GM20431 (cell line): Measurements from ENCODE around the gene GRIA3.
"Not testable (repeated sequence)": the region's sequence is repeated elsewhere in the genome, so short reads cannot be mapped to it uniquely, and the experiment has no call there.

Source experiments
- in situ Hi-C: fragments of 300-500 bp; cut with MseI, MboI; formaldehyde crosslinking; loops from one replicate; pipeline ENCODE4 v1.15.0; 2020; ENCODE audit warnings: low sequenced_read_pairs; ENCODE audit not compliant: unreplicated experiment

GRIA3 gene

DNA sequence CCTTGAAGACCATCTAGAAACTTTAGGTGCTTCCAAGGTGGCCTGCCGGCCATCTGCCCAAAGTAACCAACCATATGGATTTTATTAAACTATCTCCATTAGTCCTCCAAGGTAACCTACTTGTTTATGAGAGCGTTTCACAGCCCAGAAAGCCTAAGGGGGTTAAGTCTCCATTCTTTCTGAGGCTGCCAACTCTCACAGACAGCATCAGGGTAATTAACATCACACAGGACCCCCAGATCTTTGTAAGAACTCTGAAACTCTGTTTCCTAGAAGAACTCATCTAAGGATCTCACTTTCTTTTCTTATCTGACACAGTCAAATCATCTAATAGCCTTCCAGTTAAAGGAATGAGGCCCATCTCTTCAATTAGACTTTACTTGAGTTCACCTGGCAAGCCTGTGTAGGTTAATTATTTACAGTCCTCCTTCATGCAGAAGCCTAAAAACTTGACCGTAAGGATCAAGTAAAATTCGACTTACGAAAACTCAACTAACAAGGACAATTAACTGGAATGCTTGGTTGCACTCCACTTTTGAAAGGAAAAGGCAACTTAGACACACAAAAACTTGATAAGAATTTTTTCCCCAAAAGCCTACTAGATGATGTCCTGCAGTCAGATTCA, 252.5 kb downstream of the GRIA3 start:
- in situ Hi-C loops, result no loop called here

DNA sequence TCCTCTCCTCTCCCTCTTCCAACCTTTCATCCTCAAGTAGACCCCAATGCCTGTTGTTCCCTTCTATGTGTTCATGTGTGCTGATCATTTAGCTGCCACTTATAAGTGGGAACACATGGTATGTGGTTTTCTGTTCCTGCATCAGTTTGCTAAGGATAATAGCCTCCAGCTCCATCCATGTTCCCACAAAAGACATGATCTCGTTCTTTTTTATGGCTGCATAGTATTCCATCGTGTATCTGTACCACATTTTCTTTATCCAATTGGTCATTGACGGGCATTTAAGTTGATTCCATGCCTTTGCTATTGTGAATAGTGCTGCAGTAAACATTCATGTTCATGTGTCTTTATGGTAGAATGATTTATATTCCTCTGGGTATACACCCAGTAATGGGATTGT, 255.8 kb downstream of the GRIA3 start:
- in situ Hi-C loops, result not testable (repeated sequence)

DNA sequence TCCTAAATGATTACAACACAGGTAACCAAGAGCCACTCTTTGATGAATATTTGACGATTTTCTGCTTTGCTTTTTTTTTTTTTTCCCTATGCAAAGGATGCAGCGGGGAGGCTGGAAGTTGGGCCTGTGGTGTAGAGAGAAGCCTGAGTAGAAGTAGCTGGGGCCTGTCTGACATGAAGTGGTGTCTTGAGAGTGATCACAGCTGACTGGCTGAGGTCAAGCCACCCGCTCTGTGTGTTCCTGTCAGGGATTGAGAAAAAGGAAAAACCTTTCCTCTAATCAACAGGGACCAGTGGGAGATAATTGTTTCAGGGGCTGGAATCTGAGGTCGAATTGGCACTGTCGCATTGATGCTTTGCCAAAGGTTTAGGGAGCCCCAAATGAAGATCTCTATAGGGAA, 258.7 kb downstream of the GRIA3 start:
- in situ Hi-C loops, result no loop called here

DNA sequence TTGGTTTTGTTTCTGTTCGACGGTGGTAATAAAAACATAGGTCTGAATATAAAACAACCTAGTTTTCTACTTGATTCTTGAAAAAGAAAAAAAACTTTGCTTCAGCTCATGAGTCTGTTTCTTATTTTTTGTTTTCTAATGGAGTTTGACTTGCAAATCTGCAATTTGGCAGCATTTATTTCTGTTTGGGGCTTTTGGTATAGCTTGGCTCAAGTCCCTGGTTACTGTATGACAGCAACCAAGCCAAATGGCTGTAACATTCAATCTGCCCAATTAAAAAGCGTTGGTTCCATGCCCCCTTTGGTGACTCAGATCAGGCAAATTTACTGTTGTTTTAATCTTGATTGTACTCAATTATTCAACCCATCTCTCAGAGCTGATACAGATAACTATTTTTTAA, 263.4 kb downstream of the GRIA3 start:
- in situ Hi-C loops, result no loop called here

DNA sequence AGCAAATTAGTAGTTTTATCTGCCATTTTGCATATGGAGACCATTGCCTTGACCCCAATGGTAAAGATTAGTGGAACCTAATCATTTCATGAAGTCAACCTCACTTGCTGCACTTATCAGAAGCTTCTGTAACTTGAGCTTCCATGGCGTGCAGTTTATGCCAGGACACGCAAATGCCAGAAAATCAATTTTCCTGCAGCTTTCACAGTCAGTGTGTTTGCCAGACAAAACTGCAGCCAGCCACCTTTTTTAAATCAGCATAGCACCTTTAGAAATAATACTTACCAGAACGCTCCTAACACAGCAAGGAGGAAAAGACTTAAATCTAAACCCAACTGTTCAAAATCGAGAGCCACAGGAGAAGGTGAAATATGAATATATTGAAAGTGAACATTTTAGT, 265.3 kb downstream of the GRIA3 start:
- in situ Hi-C loops, result no loop called here

DNA sequence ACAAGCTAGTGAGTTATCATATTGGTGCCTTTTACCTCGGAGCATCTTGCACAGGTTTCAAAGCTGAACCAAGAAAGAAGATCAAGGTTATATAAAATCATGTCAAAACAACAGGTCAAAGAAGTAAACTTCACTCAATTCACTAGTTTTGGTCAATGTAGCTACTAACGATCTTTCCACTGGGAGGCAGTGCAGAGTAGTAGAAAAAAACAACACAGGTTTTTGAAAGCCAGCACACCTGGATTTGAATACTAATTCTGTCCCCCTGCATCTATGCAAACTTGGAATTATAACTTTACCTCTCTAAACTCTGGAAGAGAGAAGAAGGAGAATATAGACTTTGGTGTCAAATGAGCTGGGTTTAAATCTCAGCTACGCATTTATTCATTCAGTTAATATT, 266.1 kb downstream of the GRIA3 start:
- in situ Hi-C loops, result no loop called here

DNA sequence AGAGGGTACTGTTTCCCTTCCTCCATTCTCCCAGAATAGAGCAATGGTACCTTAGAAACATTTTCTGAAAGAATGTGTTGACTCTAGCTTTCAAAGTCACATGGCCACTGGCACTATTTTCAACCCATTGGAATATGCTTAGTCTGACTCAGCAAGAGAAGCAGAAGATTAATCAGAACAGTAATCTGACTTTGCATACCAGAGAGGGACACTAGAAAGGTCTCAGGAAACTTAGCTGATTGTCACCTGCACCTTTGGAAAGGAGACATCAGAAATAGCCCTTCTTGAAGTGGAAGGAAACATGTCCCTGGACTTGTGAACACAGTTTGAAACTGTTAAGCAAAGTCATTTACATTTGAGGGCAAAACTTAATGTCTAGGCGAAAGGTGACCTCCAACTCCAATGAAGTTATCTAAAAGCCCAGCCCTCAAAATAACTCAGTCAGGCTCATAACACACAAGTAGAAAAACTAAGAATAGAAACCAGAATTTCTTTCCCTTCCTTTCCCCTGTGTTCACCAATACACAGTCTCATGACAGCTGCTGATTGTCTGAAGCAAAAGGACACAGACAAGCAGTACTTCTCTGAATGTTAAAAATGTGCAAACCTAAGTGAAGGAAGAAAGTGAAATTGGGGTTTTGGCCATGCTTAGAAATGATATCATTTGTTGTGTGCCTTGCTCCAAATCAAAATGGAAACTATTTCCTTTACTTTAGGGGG, 270.8 kb downstream of the GRIA3 start:
- in situ Hi-C loops, result no loop called here

DNA sequence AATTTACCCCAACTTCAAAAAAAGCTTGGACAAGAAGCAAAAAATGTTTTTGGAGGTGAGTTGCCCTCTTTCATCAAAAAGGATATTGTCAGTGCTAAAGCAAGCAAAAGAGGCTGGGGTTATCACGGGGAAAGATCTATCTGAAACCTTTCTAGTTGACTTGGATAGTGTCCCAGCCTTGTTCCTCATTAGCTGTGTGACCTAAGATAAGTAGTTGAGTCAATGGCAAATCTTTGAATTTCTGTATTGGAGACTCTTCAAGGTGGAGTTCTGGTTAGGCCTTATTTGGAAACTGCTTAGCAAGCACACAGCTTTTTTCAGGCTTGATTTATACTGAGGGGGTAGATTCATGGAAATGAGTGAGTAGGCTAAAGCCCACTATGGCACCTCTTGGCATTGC, 271.6 kb downstream of the GRIA3 start:
- in situ Hi-C loops, result no loop called here

DNA sequence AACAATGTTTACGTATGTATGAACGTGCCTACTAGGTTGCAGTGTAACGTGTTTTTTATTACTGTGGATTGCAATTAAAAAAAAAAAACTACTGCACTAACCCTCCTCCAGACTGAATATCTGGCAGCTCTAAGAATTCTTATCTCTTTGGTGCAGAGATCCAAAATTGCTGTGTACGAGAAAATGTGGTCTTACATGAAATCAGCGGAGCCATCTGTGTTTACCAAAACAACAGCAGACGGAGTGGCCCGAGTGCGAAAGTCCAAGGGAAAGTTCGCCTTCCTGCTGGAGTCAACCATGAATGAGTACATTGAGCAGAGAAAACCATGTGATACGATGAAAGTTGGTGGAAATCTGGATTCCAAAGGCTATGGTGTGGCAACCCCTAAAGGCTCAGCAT, 280.6 kb downstream of the GRIA3 start:
- in situ Hi-C loops, result no loop called here

DNA sequence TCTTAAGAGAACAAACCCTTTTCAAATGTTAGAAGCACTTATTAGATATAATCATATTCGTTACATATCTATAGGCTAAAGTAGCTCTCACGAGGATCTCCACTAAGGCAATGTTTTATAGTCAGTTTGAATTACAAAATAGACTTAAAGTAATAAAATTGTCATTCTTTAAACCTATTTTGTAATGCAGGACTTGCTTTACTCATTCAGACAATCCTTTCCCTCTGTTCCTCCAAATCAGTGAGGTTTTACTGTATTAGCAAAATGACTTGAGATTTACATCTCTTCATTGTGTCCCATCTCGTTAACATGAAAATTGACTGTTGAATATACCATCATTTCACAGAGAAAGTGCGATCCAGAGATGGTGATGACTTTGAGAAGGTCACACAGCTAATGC, 284.4 kb downstream of the GRIA3 start:
- in situ Hi-C loops, result no loop called here

DNA sequence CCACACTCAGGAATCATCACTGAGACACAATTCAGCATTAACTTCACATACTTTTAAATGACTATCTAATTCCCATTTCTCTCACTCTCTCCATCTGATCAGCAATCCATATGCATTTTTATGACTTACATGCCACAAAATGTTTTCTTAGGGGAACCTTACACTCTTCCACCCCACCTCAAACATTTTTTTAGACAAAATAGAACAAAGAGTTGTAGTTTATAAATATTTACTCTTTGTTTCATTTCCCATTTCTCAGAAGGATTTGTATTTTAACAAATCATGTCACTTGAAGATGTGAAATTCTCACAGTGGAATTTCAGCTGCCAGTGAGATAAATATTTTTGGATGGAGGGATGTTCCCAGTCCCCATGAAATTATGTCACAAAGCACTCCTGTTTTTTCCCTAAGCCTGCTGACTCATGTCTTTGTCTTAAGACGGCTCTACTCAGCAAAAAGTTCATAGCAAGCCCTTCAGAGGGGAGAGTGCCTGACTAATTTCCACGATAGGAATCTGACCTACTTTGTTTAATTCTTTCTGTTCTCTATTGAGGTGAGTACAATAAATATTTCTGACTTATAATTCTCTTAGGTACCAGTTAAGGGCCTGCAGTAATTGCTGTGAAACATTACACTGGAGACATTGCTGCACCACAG, 291.1 kb downstream of the GRIA3 start:
- in situ Hi-C loops, result no loop called here

DNA sequence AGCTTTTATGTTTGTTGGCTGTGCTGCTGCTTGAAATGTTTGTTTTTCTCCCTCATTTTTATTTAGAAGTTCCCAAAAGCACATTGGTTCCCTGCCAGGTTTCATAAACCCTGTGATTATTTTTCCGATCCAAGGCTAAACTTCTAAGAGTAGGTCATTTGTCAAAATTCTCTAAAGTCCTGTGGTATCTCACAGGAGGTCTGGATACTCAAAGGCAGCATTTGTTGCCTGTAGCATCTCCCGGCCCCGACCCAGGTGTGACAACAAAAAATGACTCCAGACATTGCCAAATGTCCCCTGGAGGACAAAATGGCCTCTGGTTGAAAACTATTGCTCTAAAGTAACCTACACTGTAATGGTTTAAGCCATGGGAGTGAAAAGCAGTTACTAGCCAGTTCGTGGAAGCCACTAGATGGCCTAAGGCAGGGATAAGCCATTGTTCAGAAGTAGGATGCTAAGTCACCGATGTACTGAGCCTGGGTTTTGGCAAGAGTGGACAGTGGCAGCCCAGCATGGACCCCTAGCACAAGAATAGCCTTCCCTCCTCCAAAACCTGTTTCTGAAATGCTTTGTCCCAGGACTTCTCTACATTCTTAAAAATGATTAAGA, 292.6 kb downstream of the GRIA3 start:
- in situ Hi-C loops, result no loop called here

DNA sequence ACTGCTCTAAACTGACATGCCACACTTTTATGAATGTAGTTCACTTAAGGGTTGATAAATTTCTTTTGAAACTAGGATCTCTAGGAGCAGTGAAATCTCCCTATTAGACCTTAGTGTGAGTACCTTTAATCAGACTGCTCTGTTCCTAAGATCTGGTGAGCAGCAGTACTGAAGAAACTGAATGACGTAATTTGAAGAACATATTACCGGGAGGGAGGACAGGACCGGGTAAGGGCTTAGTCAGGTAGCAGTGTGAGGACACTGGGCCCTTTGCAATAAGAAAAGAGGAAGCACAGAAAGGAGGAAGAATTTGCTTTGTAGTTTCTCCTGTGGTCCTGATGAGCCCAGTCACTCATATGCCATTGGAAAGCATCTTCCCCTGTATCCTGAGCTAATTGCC, 293.6 kb downstream of the GRIA3 start:
- in situ Hi-C loops, result no loop called here

DNA sequence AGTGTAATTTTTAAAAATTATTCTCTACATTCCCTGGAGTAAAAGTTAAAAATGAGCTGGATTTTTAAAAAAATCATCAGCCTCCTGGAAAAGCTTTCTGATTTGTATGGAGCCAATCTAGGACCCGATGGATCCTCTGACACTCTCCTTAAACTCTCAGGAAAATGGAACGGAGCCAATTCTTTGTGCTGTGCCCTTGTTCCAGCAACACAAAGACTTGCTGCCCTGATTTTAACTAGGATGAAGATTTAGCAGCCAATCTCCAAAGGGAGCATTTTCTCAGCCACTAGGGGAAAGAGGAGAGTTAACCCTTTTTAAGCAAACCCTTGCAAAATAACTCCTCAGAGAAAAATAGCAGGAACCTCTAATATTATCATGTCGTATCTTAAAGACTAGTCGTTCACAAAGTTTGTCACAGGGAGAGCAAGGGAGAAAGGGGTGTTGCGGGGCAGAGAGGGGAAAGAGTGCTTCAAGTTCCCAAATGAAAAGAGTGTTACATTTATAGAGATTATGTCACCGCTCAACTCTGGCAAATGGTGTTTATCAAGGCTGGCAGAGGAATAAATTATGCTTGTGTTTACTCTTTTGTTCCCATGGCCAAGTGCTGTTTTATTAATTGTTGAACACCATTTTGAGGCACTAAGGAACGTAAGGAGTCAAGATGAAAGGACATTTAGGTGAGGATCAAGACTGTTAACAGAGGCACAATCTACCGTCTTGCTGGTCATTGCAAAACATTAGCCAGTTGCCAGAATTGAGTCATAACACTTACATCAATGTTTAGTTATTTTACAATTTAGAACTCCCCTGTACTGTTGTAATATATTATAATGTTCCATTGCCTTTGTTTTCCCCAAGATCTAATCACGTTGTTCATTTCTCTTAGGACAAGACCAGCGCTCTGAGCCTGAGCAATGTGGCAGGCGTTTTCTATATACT, 298.1 kb downstream of the GRIA3 start:
- in situ Hi-C loops, result no loop called here

DNA sequence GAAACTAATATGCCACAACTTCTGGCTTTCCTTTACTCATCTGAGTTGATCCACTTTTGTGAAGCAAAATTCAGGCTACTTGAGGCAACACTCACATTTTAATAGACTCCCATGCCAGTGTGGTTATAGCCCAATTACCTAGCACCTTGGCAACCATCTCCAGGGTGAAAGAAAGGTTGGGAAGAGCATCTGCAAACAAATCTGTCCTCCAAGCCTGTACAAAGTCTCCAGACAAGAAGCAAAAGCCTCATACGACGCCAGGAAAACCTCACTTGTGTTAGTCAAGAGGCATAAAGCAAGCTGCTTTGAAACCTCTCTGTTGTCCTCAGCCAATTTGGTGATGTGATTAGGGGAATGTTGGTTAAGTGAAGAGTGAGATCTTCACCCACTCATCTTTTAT, 302.2 kb downstream of the GRIA3 start:
- in situ Hi-C loops, result no loop called here

DNA sequence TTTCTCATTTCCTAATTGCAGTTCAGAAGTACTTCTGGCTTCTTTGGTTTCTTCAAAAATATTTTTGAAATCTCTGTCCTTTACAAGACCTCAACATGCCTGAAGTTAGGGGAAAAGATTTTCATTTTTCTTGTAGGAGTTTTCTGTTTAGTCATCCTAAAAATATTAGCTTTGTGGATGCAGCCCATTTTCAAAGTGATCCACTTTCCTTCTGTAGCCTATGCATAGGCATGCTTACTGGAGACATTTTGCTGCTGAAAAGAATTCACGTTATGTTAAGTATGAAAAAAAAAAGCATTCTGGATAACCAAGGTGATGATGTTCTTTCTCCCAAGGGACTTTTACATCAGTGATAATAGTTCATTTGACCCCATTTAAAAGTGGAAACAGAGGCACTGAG, 303.2 kb downstream of the GRIA3 start:
- in situ Hi-C loops, result no loop called here

DNA sequence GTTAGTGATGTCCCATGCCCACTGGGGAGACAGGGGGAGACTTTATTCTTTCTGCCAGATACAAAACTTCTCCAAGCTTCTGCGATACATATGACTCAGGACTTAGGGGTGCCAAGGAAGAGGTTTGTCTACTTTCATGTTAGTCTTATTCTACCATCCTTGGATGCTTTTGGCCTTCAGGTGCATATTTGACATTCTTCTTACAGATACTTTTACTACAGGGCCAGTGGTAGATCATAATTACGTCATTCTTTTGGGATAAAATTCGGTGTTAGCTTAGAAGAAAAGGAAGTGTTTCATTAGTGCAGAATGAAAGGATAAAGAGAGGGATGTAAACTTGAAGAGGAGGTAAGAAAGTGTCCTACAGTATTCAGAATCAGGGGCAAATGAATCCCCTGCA, 303.6 kb downstream of the GRIA3 start:
- in situ Hi-C loops, result no loop called here

DNA sequence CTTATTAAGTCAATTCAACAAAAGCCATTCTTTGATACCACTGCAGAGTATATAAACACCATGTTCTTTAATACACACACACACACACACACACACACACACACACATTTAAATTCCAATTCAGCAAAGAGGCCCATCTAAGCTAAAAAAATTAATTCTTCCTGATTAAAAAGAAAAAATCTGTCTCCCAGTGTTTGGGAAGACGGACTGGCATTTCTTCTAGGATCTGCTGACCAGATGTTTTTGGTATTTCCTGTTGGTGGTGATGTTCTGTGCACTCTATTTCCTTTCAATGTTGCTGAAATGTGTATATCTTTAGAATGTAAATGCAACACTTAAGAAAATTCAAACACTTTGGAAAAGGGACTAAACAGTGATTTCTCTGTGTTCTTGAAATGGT, 304.9 kb downstream of the GRIA3 start:
- in situ Hi-C loops, result no loop called here

DNA sequence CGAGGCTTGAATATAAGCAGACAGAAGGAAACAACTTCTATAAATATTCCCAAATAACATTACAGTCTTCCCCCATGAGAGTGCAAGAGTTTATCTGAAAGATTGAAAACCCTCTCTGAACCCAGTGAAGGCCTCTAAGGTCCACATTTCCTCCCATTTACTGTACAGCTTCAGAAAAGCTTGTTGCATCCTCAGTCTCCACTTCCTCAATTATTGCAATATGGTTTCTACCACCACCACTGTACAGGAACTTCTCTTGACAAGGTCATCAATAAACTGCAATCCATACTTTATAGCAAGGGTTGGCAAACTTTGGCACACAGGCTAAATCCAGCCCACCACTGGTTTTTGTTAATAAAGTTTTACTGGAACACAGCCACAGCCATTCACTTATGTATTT, 309.8 kb downstream of the GRIA3 start:
- in situ Hi-C loops, result no loop called here

DNA sequence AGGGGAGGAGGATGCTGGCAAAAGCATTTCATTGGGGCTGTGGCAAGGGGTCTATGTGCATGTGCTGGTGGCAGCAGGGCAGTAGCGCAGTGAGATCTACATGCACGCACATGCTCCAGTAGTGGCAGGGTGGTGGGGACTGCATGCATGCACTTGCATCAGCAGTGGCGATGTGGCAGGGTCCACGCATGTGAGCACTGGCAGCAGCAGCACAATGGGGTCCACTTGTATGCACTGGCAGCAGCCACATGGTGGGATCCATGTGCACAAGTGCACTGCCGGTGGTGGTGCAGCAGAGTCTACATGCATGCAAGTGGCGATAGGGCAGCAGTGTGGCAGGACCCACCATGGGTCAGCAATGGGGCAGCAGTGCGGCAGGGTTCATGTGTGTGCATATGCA, 315.7 kb downstream of the GRIA3 start:
- in situ Hi-C loops, result no loop called here
